GM13977 (cell line): Measurements from ENCODE around the gene KLHL17.

Source experiments
- DNase-seq: peaks from one replicate; pipeline ENCODE4 v3.0.0; 2012; ENCODE audit warnings: low spot score
- CTCF ChIP-seq: IDR thresholded peaks from 2 replicates; pipeline ENCODE4 v1.5.1; 2012; ENCODE audit warnings: mild to moderate bottlenecking, control low read depth; ENCODE audit not compliant: insufficient read depth; ENCODE audit errors: extremely low read depth, missing control alignments
- in situ Hi-C: fragments of 300-500 bp; cut with MboI; formaldehyde crosslinking; loops from one replicate; pipeline ENCODE4 v1.12.0; 2022; ENCODE audit warnings: low sequenced_read_pairs, low pct_unique_long_range_greater_than_20kb, mixed read lengths, inconsistent platforms; ENCODE audit not compliant: unreplicated experiment

Gene KLHL17

GRCh38 chr1:932776-933602, 27.4 kb upstream of the KLHL17 start:
- in situ Hi-C loops = no loop called here
- TF ChIP-seq CTCF = no peak
- DNase-seq = no peak

GRCh38 chr1:933603-933940, 26.8 kb upstream of the KLHL17 start:
- no peak for DNase-seq
- TF ChIP-seq CTCF = no peak
- in situ Hi-C loops = no loop called here

- in situ Hi-C loops = no loop called here
- DNase-seq = no peak
- no peak for TF ChIP-seq CTCF
Measured at GRCh38 chr1:934991-935750, 25.2 kb upstream of the KLHL17 start.

- no peak for TF ChIP-seq CTCF
- in situ Hi-C loops = no loop called here
- no peak for DNase-seq
Measured at GRCh38 chr1:935751-936231, 24.6 kb upstream of the KLHL17 start.

- DNase-seq = no peak
- no peak for TF ChIP-seq CTCF
- in situ Hi-C loops = no loop called here
Measured at GRCh38 chr1:936348-937264, 23.8 kb upstream of the KLHL17 start.

GRCh38 chr1:937521-937920, 22.9 kb upstream of the KLHL17 start:
- DNase-seq = no peak
- in situ Hi-C loops = no loop called here

More at GRCh38 chr1:937521-937920, 22.9 kb upstream of the KLHL17 start:
- TF ChIP-seq CTCF = no peak
